ENCODE results near the gene UBIAD1.

DNA sequence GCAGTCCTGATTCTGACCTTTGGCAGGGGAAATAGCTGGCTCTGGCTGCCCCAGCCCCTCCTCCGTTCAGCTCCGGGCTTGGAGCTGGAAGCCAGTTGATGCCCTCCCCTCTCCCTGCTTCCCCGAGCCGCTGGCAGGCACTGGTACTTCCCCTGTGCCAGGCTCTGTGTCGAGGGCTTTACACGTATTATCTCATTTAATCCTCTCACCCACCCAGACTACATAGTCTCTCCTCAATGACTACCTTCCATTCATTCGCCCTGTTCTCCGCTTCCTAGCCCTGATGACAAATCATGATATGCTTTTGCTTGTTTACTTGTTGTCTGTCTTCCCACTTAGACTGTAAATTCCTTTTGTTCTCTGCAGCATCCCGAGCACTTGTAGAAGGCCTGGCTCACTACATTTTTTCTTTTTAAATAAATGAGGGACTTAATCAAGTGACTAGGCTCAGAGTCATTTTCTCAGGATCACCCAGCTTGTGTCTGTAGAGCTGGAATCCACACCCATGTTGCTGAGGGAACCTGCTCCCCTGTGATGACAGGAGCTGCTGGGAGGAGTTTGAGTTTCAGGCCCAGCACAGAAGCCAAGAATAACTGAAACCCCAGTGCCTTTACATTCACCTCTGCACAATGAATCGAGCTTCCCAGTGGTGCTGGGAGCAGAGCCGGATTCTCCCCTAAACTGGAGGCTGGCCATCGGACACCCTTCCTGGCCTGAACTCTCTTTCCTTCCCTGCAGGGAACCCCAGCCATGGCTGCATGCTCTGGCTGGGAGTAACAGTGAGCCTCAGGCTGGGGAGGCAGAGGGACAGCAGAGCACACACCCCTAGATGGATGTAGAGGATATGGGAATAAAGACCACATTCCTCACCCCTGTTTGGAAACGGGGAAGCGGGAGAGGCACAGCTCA is 58.3 kb downstream of the UBIAD1 start:
- TF ChIP-seq, protein P1, sequence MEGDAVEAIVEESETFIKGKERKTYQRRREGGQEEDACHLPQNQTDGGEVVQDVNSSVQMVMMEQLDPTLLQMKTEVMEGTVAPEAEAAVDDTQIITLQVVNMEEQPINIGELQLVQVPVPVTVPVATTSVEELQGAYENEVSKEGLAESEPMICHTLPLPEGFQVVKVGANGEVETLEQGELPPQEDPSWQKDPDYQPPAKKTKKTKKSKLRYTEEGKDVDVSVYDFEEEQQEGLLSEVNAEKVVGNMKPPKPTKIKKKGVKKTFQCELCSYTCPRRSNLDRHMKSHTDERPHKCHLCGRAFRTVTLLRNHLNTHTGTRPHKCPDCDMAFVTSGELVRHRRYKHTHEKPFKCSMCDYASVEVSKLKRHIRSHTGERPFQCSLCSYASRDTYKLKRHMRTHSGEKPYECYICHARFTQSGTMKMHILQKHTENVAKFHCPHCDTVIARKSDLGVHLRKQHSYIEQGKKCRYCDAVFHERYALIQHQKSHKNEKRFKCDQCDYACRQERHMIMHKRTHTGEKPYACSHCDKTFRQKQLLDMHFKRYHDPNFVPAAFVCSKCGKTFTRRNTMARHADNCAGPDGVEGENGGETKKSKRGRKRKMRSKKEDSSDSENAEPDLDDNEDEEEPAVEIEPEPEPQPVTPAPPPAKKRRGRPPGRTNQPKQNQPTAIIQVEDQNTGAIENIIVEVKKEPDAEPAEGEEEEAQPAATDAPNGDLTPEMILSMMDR (conservative IDR thresholded peaks at IDR 0.05; ENCODE audit: low read length) = no peak
- no peak for TF ChIP-seq EZH2phosphoT487 (IDR thresholded peaks at IDR 0.05; ENCODE audit: borderline replicate concordance, low read depth, low read length)

Measured in OCI-LY7 (cell line).